ENCODE measurements around the gene ABLIM1. TPM values are rescaled to one million over a fixed set of nuclear protein-coding genes. Genes with fewer than 3 reads are reported as not detected.
A peak's percentile ranks its signal among the peaks of the same experiment; 100 is the strongest.

The ABLIM1 gene
- total RNA-seq, 1 experiment from 2014 or later: 274 TPM

DNA sequence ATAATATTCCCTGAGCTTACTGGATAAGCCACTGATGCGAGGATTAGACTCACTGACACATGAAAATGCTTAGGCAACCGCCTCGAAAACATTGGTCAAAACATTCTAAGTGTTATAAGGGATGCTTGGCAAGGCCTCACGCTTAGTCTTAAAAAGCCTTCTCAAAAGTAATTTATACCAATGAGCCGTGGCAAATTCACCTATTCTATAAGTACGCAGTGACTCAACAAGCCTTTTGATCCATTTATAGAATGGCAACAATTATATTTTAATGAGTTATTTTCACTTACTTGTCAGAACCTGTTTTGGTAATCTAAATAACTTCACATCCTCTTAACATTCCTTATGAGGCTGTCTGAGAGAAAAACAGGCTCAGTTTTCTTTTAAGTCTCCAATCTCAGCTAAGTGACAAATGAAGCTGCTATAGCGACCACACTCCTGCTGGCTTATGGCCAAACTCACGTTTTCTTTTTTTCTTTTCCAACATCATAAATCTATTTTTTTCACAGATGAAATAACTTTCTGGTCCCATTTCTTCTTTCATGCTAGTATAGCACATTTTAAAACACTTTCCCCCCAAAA is 132.6 kb downstream of the ABLIM1 start:
- H3K4me1 ChIP-seq (ENCODE audit: control insufficient read depth, insufficient read depth, low read length): peaks cover 61% of the 10 kb centered on the region
- no peaks in the 10 kb centered on the region for H3K9me3 ChIP-seq (ENCODE audit: control insufficient read depth, insufficient read depth, low read depth, low read length)
- no TSS peak for BruUV-seq (replicated peaks)
- no peak overlapping the region for H3K4me3 ChIP-seq (ENCODE audit: low read depth in 2 of 2, low read length in 2 of 2)
- ChIA-PET POLR2A (interaction anchor here (0.7 kb wide), 1 partner anchor 147 kb away, joined by 3 read pairs; no protein-coding TSS in a partner anchor), CTCF (no interaction called here)
- H3K36me3 ChIP-seq (ENCODE audit: control insufficient read depth, insufficient read depth, low read length): peaks cover 4% of the 10 kb centered on the region; the same call in 1 of the 2 replicates
- ATAC-seq (no peak), DNase-seq (ENCODE audit: low read depth, low spot score) (no peak)
- intact Hi-C loops (cut with micrococcal nuclease; ENCODE audit: unreplicated experiment) (no loop called here), in situ Hi-C loops (cut with HindIII; ENCODE audit: low pct_unique_long_range_greater_than_20kb, low sequenced_read_pairs) (no loop called here)
- no peaks in the 10 kb centered on the region for H3K27me3 ChIP-seq (ENCODE audit: control insufficient read depth, insufficient read depth, low read length)
- H3K27ac ChIP-seq (ENCODE audit: low read length): peak overlapping the region; percentile 35; the same call in 1 of the 2 replicates
- TF ChIP-seq, protein P1, sequence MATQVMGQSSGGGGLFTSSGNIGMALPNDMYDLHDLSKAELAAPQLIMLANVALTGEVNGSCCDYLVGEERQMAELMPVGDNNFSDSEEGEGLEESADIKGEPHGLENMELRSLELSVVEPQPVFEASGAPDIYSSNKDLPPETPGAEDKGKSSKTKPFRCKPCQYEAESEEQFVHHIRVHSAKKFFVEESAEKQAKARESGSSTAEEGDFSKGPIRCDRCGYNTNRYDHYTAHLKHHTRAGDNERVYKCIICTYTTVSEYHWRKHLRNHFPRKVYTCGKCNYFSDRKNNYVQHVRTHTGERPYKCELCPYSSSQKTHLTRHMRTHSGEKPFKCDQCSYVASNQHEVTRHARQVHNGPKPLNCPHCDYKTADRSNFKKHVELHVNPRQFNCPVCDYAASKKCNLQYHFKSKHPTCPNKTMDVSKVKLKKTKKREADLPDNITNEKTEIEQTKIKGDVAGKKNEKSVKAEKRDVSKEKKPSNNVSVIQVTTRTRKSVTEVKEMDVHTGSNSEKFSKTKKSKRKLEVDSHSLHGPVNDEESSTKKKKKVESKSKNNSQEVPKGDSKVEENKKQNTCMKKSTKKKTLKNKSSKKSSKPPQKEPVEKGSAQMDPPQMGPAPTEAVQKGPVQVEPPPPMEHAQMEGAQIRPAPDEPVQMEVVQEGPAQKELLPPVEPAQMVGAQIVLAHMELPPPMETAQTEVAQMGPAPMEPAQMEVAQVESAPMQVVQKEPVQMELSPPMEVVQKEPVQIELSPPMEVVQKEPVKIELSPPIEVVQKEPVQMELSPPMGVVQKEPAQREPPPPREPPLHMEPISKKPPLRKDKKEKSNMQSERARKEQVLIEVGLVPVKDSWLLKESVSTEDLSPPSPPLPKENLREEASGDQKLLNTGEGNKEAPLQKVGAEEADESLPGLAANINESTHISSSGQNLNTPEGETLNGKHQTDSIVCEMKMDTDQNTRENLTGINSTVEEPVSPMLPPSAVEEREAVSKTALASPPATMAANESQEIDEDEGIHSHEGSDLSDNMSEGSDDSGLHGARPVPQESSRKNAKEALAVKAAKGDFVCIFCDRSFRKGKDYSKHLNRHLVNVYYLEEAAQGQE (IDR thresholded peaks at IDR 0.05; ENCODE audit: insufficient read depth in 1 of 2, low read depth in 2 of 2, low read length in 1 of 2): no peak
- TF ChIP-seq POLR2AphosphoS5 (IDR thresholded peaks at IDR 0.05; ENCODE audit: low read depth, low read length) (no peak), TCF7L2 (IDR thresholded peaks at IDR 0.05; ENCODE audit: low read depth, low read length) (no peak)

DNA sequence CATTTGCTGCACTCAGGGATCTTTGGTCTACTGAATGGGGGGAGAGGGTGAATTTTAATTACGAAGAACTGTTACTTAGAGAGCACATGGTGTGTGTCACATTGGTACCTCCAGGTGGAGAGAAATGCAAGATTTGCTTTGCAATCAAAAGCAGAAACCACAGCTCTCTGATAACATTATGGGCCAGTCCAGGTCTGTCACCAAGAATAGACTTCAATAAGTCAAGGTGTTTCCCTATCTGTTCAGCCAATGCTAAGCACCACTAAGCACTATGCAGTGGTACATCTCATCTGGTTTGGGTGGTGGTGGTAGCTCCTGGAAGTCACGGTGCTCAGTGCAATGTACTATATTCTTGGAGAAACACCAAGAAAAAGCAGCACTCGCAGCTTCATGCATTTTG is 134.2 kb downstream of the ABLIM1 start:
- peaks cover 77% of the 10 kb centered on the region for H3K4me1 ChIP-seq (ENCODE audit: control insufficient read depth, insufficient read depth, low read length)
- POLR2A ChIA-PET: interaction anchor here (0.7 kb wide), 1 partner anchor 76 kb away, joined by 3 read pairs; no protein-coding TSS in a partner anchor
- in situ Hi-C loops (cut with HindIII; ENCODE audit: low pct_unique_long_range_greater_than_20kb, low sequenced_read_pairs): no loop called here
- ATAC-seq (no peak), DNase-seq (ENCODE audit: low read depth, low spot score) (no peak)
- TF ChIP-seq TCF7L2 (IDR thresholded peaks at IDR 0.05; ENCODE audit: low read depth, low read length) (no peak), SIN3A (IDR thresholded peaks at IDR 0.05; ENCODE audit: borderline replicate concordance, insufficient read depth, low read depth, low read length) (no peak), POLR2AphosphoS5 (IDR thresholded peaks at IDR 0.05; ENCODE audit: low read depth, low read length) (no peak)
- TF ChIP-seq, protein P2, sequence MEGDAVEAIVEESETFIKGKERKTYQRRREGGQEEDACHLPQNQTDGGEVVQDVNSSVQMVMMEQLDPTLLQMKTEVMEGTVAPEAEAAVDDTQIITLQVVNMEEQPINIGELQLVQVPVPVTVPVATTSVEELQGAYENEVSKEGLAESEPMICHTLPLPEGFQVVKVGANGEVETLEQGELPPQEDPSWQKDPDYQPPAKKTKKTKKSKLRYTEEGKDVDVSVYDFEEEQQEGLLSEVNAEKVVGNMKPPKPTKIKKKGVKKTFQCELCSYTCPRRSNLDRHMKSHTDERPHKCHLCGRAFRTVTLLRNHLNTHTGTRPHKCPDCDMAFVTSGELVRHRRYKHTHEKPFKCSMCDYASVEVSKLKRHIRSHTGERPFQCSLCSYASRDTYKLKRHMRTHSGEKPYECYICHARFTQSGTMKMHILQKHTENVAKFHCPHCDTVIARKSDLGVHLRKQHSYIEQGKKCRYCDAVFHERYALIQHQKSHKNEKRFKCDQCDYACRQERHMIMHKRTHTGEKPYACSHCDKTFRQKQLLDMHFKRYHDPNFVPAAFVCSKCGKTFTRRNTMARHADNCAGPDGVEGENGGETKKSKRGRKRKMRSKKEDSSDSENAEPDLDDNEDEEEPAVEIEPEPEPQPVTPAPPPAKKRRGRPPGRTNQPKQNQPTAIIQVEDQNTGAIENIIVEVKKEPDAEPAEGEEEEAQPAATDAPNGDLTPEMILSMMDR (IDR thresholded peaks at IDR 0.05): no peak
- TF ChIP-seq, protein P1 (IDR thresholded peaks at IDR 0.05; ENCODE audit: insufficient read depth in 1 of 2, low read depth in 2 of 2, low read length in 1 of 2): no peak
- H3K4me3 ChIP-seq (ENCODE audit: low read depth in 2 of 2, low read length in 2 of 2): no peak overlapping the region
- CTCF ChIA-PET: no interaction called here
- intact Hi-C loops (cut with micrococcal nuclease; ENCODE audit: unreplicated experiment): no loop called here
- H3K9me3 ChIP-seq (ENCODE audit: control insufficient read depth, insufficient read depth, low read depth, low read length): no peaks in the 10 kb centered on the region
- BruUV-seq (replicated peaks): no TSS peak
- no peaks in the 10 kb centered on the region for H3K27me3 ChIP-seq (ENCODE audit: control insufficient read depth, insufficient read depth, low read length)
- peaks cover 4% of the 10 kb centered on the region; the same call in 1 of the 2 replicates for H3K36me3 ChIP-seq (ENCODE audit: control insufficient read depth, insufficient read depth, low read length)
- H3K27ac ChIP-seq (ENCODE audit: low read length): no peak overlapping the region

All from Panc1 (cell line).